ENCODE measurements around the gene GPR50.

Gene GPR50

DNA sequence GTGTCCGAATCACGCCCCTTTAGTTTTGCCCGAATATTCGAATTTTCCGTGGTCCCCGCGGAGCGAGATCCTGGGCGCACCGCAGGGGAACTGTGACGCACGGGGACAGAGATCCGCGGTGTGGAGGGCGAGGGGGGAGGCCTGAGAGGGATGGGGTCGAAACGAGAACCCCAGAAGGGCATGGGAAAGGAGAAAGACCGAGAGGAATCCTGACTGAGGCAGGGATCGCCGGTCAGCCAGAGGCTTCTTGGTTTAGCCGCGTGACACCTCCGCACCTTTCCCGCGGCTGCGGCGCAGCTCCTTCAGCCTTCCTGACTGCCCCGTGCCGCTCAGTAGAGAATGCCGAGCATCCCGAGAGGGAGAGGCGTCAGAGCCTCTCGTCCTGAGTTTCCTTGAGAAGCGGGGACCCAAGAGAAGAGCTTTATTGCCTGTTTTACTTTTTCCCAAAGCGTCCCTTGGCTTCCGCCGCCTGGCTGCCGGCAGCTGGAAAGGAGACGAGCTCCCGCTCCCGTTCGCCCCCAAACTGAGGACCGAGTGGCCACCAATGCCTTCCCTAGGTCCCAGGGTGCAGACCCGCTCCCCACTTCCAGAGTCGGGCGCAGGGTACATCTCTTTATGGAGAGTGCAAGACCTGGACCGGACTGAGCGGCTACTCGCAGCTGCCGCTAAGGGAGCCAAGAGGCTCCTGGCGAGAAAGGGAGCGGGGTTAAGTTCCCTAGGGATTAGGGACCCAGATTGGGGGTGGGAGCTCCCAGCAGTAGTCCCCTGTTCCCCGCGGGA, 911 bp upstream of the GPR50 start:
- H3K36me3 ChIP-seq (ENCODE audit: control insufficient read depth, insufficient read depth, low read length), result no peaks in the 10 kb centered on the region
- no peaks in the 10 kb centered on the region for H3K9me3 ChIP-seq (ENCODE audit: control insufficient read depth, low read length)
- H3K4me3 ChIP-seq (ENCODE audit: insufficient read depth, low read depth, low read length, poor library complexity, severe bottlenecking), result no peak overlapping the region
- H3K27ac ChIP-seq (ENCODE audit: insufficient read depth, low read length, poor library complexity, severe bottlenecking), result no peak overlapping the region
- no peaks in the 10 kb centered on the region for H3K4me1 ChIP-seq (ENCODE audit: control insufficient read depth, insufficient read depth, low read length, poor library complexity, severe bottlenecking)
- no peak for DNase-seq
- peaks cover 4% of the 10 kb centered on the region for H3K27me3 ChIP-seq (replicated peaks; ENCODE audit: control insufficient read depth, insufficient read depth, low read length, poor library complexity, severe bottlenecking)

DNA sequence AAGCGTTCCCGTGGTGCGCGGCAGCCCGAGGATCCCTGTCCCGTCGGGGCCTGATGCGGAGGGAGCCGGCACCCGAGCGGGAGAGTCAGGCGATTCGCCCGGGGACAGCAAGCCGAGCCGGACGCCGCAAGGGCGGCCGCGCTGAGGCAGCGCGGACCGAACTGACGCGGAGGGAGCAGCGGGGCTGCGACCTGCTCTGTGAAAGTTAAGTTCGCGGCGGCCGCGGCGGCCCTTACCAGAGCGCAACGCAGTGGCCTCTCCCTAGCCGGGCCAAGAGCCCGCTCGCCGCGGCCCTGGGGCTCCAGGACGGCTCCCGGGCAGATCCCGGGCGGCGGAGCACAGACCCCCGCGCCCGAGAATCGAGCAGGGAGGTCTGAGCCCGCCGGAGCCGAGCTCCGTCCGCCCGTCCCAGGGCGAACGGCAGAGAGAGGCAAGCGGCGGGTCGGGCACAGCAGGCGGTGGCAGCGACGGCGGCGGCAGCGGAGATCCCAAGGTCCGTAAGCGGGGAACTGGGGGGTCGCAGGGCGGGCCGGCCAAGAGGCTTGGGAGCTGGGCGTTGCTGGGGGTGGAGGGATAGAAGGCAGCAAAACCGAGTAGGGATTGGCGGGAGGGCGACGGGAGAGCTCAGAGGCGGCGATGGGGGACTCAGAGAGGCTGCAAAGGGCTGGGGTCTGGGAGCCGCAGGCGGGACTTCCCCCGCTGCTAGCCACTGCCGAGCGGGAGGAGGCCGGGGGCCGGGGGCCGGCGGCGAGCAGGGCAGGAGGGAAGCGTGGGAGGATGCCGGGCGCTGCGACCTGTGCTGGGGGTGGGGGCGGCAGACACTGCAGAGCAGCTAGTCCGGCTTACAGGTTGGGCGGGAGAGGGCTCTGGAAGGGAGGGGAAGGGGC, 1.0 kb downstream of the GPR50 start:
- no peak overlapping the region for H3K4me3 ChIP-seq (ENCODE audit: insufficient read depth, low read depth, low read length, poor library complexity, severe bottlenecking)
- no peaks in the 10 kb centered on the region for H3K4me1 ChIP-seq (ENCODE audit: control insufficient read depth, insufficient read depth, low read length, poor library complexity, severe bottlenecking)
- H3K27ac ChIP-seq (ENCODE audit: insufficient read depth, low read length, poor library complexity, severe bottlenecking), result no peak overlapping the region
- peaks cover 4% of the 10 kb centered on the region for H3K27me3 ChIP-seq (replicated peaks; ENCODE audit: control insufficient read depth, insufficient read depth, low read length, poor library complexity, severe bottlenecking)
- no peaks in the 10 kb centered on the region for H3K36me3 ChIP-seq (ENCODE audit: control insufficient read depth, insufficient read depth, low read length)
- no peaks in the 10 kb centered on the region for H3K9me3 ChIP-seq (ENCODE audit: control insufficient read depth, low read length)
- no peak for DNase-seq

DNA sequence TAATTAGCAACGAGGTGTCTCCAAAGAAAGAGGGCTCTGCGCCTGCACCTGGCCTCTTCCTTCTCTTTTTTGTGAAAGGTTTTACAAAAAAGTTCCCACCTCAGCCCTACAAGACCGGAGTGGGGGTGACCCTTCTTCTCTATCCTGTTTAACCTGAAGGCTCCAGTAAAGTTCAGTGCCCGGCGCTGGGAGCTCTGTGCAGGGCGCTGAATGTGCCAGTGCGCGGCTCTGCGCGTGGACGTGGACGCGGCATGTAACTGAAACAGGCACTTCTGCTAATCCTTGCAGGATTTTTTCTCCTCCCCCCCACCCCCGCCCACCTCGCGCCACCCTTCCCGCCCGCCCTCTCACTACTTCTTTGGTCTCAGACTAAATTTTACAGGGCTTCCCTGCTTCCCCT, 2.4 kb downstream of the GPR50 start:
- Histone ChIP-seq H3K4me1 (ENCODE audit: control insufficient read depth, insufficient read depth, low read length, poor library complexity, severe bottlenecking) (no peaks in the 10 kb centered on the region), H3K9me3 (ENCODE audit: control insufficient read depth, low read length) (no peaks in the 10 kb centered on the region), H3K27me3 (replicated peaks; ENCODE audit: control insufficient read depth, insufficient read depth, low read length, poor library complexity, severe bottlenecking) (peaks cover 4% of the 10 kb centered on the region), H3K36me3 (ENCODE audit: control insufficient read depth, insufficient read depth, low read length) (no peaks in the 10 kb centered on the region), H3K4me3 (ENCODE audit: insufficient read depth, low read depth, low read length, poor library complexity, severe bottlenecking) (no peak overlapping the region), H3K27ac (ENCODE audit: insufficient read depth, low read length, poor library complexity, severe bottlenecking) (no peak overlapping the region)
- DNase-seq, result no peak

DNA sequence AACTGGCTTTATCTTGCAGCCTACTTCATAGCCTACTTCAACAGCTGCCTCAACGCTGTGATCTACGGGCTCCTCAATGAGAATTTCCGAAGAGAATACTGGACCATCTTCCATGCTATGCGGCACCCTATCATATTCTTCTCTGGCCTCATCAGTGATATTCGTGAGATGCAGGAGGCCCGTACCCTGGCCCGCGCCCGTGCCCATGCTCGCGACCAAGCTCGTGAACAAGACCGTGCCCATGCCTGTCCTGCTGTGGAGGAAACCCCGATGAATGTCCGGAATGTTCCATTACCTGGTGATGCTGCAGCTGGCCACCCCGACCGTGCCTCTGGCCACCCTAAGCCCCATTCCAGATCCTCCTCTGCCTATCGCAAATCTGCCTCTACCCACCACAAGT, 4.0 kb downstream of the GPR50 start:
- no peak overlapping the region for H3K27ac ChIP-seq (ENCODE audit: insufficient read depth, low read length, poor library complexity, severe bottlenecking)
- peaks cover 4% of the 10 kb centered on the region for H3K27me3 ChIP-seq (replicated peaks; ENCODE audit: control insufficient read depth, insufficient read depth, low read length, poor library complexity, severe bottlenecking)
- H3K4me3 ChIP-seq (ENCODE audit: insufficient read depth, low read depth, low read length, poor library complexity, severe bottlenecking), result no peak overlapping the region
- H3K9me3 ChIP-seq (ENCODE audit: control insufficient read depth, low read length), result no peaks in the 10 kb centered on the region
- DNase-seq, result no peak
- H3K36me3 ChIP-seq (ENCODE audit: control insufficient read depth, insufficient read depth, low read length), result no peaks in the 10 kb centered on the region
- no peaks in the 10 kb centered on the region for H3K4me1 ChIP-seq (ENCODE audit: control insufficient read depth, insufficient read depth, low read length, poor library complexity, severe bottlenecking)

DNA sequence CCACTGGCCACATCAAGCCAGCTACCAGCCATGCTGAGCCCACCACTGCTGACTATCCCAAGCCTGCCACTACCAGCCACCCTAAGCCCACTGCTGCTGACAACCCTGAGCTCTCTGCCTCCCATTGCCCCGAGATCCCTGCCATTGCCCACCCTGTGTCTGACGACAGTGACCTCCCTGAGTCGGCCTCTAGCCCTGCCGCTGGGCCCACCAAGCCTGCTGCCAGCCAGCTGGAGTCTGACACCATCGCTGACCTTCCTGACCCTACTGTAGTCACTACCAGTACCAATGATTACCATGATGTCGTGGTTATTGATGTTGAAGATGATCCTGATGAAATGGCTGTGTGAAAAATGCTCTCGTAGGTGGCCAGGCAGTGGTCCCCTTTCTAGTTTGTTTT, 4.7 kb downstream of the GPR50 start:
- Histone ChIP-seq H3K4me1 (ENCODE audit: control insufficient read depth, insufficient read depth, low read length, poor library complexity, severe bottlenecking) (no peaks in the 10 kb centered on the region), H3K4me3 (ENCODE audit: insufficient read depth, low read depth, low read length, poor library complexity, severe bottlenecking) (no peak overlapping the region), H3K27me3 (replicated peaks; ENCODE audit: control insufficient read depth, insufficient read depth, low read length, poor library complexity, severe bottlenecking) (peaks cover 4% of the 10 kb centered on the region), H3K36me3 (ENCODE audit: control insufficient read depth, insufficient read depth, low read length) (no peaks in the 10 kb centered on the region), H3K9me3 (ENCODE audit: control insufficient read depth, low read length) (no peaks in the 10 kb centered on the region), H3K27ac (ENCODE audit: insufficient read depth, low read length, poor library complexity, severe bottlenecking) (no peak overlapping the region)
- DNase-seq, result no peak

DNA sequence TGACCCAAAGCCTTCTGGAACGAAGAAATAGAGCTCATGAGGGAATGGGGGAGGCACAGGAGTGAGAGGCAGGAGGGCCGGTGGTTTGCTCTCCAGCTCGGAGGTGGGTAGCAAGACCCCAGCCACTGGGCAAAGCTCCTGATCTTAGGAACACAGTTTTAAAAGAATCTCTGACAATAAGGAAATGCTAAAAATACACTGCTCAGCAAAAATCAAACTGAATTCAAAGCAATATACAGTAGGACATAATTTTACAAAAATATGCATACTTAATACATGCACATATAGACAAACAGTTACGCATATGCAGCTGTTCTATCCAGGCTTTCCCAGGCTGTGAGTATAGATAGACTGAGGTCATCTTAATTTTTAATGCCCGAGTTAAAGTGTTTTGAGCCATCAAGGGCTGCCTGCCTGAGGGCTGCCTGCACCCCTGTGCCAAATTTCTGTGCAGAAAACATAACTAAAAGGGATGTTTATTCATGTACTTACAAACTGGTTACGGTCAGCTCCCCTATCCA, 6.9 kb downstream of the GPR50 start:
- Histone ChIP-seq H3K27me3 (replicated peaks; ENCODE audit: control insufficient read depth, insufficient read depth, low read length, poor library complexity, severe bottlenecking) (no peaks in the 10 kb centered on the region), H3K36me3 (ENCODE audit: control insufficient read depth, insufficient read depth, low read length) (no peaks in the 10 kb centered on the region), H3K27ac (ENCODE audit: insufficient read depth, low read length, poor library complexity, severe bottlenecking) (no peak overlapping the region), H3K9me3 (ENCODE audit: control insufficient read depth, low read length) (no peaks in the 10 kb centered on the region), H3K4me1 (ENCODE audit: control insufficient read depth, insufficient read depth, low read length, poor library complexity, severe bottlenecking) (no peaks in the 10 kb centered on the region), H3K4me3 (ENCODE audit: insufficient read depth, low read depth, low read length, poor library complexity, severe bottlenecking) (no peak overlapping the region)
- DNase-seq, result no peak

DNA sequence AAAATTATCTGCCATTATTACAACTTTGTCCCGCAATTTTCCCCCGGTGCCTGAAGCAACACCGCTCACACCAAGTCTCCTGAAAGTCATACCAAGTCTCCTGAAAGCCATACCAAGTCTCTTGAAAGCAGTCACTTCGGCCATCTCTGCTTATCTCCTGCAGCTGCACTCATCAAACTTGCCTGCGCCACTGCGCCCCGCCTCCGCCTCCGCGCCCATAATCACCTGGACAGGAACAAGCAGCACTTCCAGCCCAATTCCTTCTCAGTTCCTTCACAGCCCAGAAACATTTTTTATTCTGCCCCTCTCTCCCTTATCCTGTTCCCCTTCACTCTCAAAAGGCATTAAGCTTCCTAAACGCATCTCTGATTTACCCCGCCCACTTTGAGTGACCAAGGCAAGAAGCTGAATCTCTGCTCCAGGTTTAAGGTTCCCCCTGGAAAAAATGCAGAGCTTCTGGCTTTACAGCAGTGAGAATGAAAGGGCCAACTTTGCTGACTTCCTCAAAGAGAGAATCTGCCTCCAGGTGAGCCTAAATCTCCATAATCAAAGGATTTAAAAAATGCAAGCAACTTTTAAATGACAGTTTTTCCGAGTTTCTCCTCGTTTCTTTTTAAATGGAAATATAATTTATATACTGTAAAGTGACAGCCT, 7.7 kb downstream of the GPR50 start:
- Histone ChIP-seq H3K36me3 (ENCODE audit: control insufficient read depth, insufficient read depth, low read length) (no peaks in the 10 kb centered on the region), H3K27me3 (replicated peaks; ENCODE audit: control insufficient read depth, insufficient read depth, low read length, poor library complexity, severe bottlenecking) (no peaks in the 10 kb centered on the region), H3K4me1 (ENCODE audit: control insufficient read depth, insufficient read depth, low read length, poor library complexity, severe bottlenecking) (no peaks in the 10 kb centered on the region), H3K4me3 (ENCODE audit: insufficient read depth, low read depth, low read length, poor library complexity, severe bottlenecking) (no peak overlapping the region), H3K27ac (ENCODE audit: insufficient read depth, low read length, poor library complexity, severe bottlenecking) (no peak overlapping the region), H3K9me3 (ENCODE audit: control insufficient read depth, low read length) (no peaks in the 10 kb centered on the region)
- no peak for DNase-seq

DNA sequence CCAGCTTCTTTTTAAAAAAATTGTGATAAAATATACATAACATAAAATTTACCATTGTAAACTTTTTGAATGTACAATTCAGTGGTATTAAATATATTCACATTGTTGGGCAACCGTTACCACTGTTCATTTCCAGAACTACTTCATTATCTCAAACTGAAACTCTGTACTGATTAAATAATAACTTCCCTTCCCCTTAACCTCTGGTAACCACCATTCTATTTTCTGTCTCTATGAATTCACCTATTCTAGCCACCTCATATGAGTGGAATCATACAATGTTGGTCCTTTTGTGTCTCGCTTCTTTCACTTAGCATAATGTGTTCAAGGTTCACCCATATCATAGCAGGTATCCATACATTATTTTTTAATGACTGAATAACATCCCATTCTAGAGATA, 8.3 kb downstream of the GPR50 start:
- Histone ChIP-seq H3K4me3 (ENCODE audit: insufficient read depth, low read depth, low read length, poor library complexity, severe bottlenecking) (no peak overlapping the region), H3K36me3 (ENCODE audit: control insufficient read depth, insufficient read depth, low read length) (no peaks in the 10 kb centered on the region), H3K27ac (ENCODE audit: insufficient read depth, low read length, poor library complexity, severe bottlenecking) (no peak overlapping the region), H3K27me3 (replicated peaks; ENCODE audit: control insufficient read depth, insufficient read depth, low read length, poor library complexity, severe bottlenecking) (no peaks in the 10 kb centered on the region), H3K9me3 (ENCODE audit: control insufficient read depth, low read length) (no peaks in the 10 kb centered on the region), H3K4me1 (ENCODE audit: control insufficient read depth, insufficient read depth, low read length, poor library complexity, severe bottlenecking) (no peaks in the 10 kb centered on the region)
- DNase-seq, result no peak

DNA sequence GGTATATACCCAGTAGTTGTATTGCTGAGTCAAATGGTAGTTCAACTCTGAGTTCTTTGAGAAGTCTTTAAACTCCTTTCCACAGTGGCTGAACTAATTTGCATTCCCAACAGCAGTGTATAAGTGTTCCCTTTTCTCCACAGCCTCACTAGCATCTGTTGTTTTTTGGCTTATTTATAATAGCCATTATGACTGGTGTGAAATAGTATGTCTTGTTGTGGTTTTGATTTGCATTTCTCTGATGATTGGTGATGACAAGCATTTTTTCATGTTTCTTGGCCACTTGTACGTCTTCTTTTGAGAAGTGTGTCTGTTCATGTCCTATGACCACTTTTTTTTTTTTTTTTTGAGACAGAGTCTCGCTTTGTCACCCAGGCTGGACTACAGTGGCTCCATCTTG, 30.5 kb downstream of the GPR50 start:
- H3K27me3 ChIP-seq (replicated peaks; ENCODE audit: control insufficient read depth, insufficient read depth, low read length, poor library complexity, severe bottlenecking), result no peaks in the 10 kb centered on the region
- no peaks in the 10 kb centered on the region for H3K4me1 ChIP-seq (ENCODE audit: control insufficient read depth, insufficient read depth, low read length, poor library complexity, severe bottlenecking)
- H3K9me3 ChIP-seq (ENCODE audit: control insufficient read depth, low read length), result no peaks in the 10 kb centered on the region
- H3K4me3 ChIP-seq (ENCODE audit: insufficient read depth, low read depth, low read length, poor library complexity, severe bottlenecking), result no peak overlapping the region
- no peaks in the 10 kb centered on the region for H3K36me3 ChIP-seq (ENCODE audit: control insufficient read depth, insufficient read depth, low read length)
- no peak overlapping the region for H3K27ac ChIP-seq (ENCODE audit: insufficient read depth, low read length, poor library complexity, severe bottlenecking)
- no peak for DNase-seq
